ENCODE measurements around the gene RPL13. TPM values are rescaled to one million over a fixed set of nuclear protein-coding genes. Genes with fewer than 3 reads are reported as not detected.

RPL13 gene
- total and polyA plus RNA-seq, 10 of the 15 experiments (the other 5 are each of a cell fraction or from before 2014, with no cell fraction given) = 386 to 9,428 (median 2,486) TPM

DNA sequence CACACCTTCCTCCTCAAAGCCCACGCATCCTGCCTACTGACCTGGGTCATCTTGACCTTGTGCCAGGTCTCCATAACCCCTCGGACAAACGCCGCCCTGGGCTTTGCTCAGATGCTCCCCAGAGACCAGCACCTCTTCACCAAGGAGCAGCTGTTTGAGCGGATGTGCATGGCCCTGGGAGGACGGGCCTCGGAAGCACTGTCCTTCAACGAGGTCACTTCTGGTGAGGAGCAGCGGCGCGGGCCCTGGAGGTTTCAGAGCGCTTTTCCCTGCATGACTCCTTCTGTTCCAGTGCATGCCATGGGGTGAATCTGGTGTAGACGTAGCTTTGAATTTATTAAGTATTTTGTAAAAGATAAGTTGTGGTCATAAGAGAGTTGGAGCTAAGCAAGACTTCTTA is 7.6 kb upstream of the RPL13 start:
- intact Hi-C loops (cut with micrococcal nuclease; ENCODE audit: unreplicated experiment) (no loop called here), in situ Hi-C loops (cut with MboI) (no loop called here)
- DNase-seq (ENCODE audit: low read depth, low spot score) = no peak
- ChIA-PET SMC1A (ENCODE audit: uncharacterized antibody, unreplicated experiment) (no interaction called here), RAD21 (ENCODE audit: unreplicated experiment) (no interaction called here), CTCF (no interaction called here), POLR2A (no interaction called here)
- H3K4me1 ChIP-seq (ENCODE audit: control insufficient read depth, insufficient read depth, low read length) = no peaks in the 10 kb centered on the region
- H2AFZ ChIP-seq (ENCODE audit: control insufficient read depth, low read depth, low read length) = no peak overlapping the region
- H3K4me2 ChIP-seq (ENCODE audit: control insufficient read depth, insufficient read depth) = no peak overlapping the region
- H3K9me3 ChIP-seq (replicated peaks; ENCODE audit: control insufficient read depth, insufficient read depth, low read length) = no peaks in the 10 kb centered on the region
- no peak for ATAC-seq
- H4K20me1 ChIP-seq (ENCODE audit: control insufficient read depth, insufficient read depth) = no peaks in the 10 kb centered on the region
- no peak overlapping the region for H3K9ac ChIP-seq (ENCODE audit: control insufficient read depth, insufficient read depth, low read length)
- TF ChIP-seq, protein P1, sequence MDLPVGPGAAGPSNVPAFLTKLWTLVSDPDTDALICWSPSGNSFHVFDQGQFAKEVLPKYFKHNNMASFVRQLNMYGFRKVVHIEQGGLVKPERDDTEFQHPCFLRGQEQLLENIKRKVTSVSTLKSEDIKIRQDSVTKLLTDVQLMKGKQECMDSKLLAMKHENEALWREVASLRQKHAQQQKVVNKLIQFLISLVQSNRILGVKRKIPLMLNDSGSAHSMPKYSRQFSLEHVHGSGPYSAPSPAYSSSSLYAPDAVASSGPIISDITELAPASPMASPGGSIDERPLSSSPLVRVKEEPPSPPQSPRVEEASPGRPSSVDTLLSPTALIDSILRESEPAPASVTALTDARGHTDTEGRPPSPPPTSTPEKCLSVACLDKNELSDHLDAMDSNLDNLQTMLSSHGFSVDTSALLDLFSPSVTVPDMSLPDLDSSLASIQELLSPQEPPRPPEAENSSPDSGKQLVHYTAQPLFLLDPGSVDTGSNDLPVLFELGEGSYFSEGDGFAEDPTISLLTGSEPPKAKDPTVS (IDR thresholded peaks at IDR 0.05; ENCODE audit: low read depth, low read length) = no peak
- TF ChIP-seq IKZF1 (conservative IDR thresholded peaks at IDR 0.05) = no peak
- TF ChIP-seq, protein P2, sequence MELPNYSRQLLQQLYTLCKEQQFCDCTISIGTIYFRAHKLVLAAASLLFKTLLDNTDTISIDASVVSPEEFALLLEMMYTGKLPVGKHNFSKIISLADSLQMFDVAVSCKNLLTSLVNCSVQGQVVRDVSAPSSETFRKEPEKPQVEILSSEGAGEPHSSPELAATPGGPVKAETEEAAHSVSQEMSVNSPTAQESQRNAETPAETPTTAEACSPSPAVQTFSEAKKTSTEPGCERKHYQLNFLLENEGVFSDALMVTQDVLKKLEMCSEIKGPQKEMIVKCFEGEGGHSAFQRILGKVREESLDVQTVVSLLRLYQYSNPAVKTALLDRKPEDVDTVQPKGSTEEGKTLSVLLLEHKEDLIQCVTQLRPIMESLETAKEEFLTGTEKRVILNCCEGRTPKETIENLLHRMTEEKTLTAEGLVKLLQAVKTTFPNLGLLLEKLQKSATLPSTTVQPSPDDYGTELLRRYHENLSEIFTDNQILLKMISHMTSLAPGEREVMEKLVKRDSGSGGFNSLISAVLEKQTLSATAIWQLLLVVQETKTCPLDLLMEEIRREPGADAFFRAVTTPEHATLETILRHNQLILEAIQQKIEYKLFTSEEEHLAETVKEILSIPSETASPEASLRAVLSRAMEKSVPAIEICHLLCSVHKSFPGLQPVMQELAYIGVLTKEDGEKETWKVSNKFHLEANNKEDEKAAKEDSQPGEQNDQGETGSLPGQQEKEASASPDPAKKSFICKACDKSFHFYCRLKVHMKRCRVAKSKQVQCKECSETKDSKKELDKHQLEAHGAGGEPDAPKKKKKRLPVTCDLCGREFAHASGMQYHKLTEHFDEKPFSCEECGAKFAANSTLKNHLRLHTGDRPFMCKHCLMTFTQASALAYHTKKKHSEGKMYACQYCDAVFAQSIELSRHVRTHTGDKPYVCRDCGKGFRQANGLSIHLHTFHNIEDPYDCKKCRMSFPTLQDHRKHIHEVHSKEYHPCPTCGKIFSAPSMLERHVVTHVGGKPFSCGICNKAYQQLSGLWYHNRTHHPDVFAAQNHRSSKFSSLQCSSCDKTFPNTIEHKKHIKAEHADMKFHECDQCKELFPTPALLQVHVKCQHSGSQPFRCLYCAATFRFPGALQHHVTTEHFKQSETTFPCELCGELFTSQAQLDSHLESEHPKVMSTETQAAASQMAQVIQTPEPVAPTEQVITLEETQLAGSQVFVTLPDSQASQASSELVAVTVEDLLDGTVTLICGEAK (IDR thresholded peaks at IDR 0.05; ENCODE audit: borderline replicate concordance) = no peak
- TF ChIP-seq ATF7 (IDR thresholded peaks at IDR 0.05; ENCODE audit: low read depth) = no peak
- TF ChIP-seq RUNX3 (IDR thresholded peaks at IDR 0.05; ENCODE audit: low read length) = no peak
- TF ChIP-seq YY1 (IDR thresholded peaks at IDR 0.05; ENCODE audit: low read depth, low read length) = no peak
- no peak for TF ChIP-seq CREB1 (IDR thresholded peaks at IDR 0.05; ENCODE audit: low read depth)
- TF ChIP-seq BACH1 (IDR thresholded peaks at IDR 0.05; ENCODE audit: borderline replicate concordance) = no peak
- TF ChIP-seq TBL1XR1 (IDR thresholded peaks at IDR 0.05; ENCODE audit: low read depth, low read length) = no peak
- TF ChIP-seq CBX3 (IDR thresholded peaks at IDR 0.05; ENCODE audit: borderline replicate concordance, low read depth) = no peak
- TF ChIP-seq SIX5 (IDR thresholded peaks at IDR 0.05; ENCODE audit: low read depth, low read length, severe bottlenecking) = no peak
- no peak for TF ChIP-seq CBX5 (IDR thresholded peaks at IDR 0.05; ENCODE audit: low read depth)
- no peak for TF ChIP-seq TAF1 (IDR thresholded peaks at IDR 0.05; ENCODE audit: borderline replicate concordance, low read depth, low read length)
- no peak for TF ChIP-seq RB1 (IDR thresholded peaks at IDR 0.05; ENCODE audit: borderline replicate concordance)
- TF ChIP-seq POLR2AphosphoS2 (IDR thresholded peaks at IDR 0.05; ENCODE audit: low read depth, low read length) = no peak
- no peak for TF ChIP-seq RCOR1 (conservative IDR thresholded peaks at IDR 0.05; ENCODE audit: low read depth, low read length)
- peaks cover 0 to 5% of the 10 kb centered on the region in 2 experiments; a peak in 3 of 4 replicates for H3K36me3 ChIP-seq (ENCODE audit: control insufficient read depth in 2 of 2, insufficient read depth in 2 of 2, low read length in 1 of 2)
- H3K4me3 ChIP-seq = no peak overlapping the region
- no peaks in the 10 kb centered on the region for H3K27me3 ChIP-seq (replicated peaks in 1 of 2; ENCODE audit: control insufficient read depth in 2 of 2, insufficient read depth in 2 of 2, low read length in 1 of 2)
- no peak overlapping the region for H3K27ac ChIP-seq (ENCODE audit: control insufficient read depth, insufficient read depth)
- WGBS (ENCODE audit: insufficient coverage, insufficient replicate concordance, low lambda C conversion rate, missing lambda C conversion rate) = 97% methylated on average over 13 of the region's 13 CpGs
- BruUV-seq (replicated peaks) = no TSS peak
- FAIRE-seq = no peak
- H3K79me2 ChIP-seq (ENCODE audit: control insufficient read depth, insufficient read depth, low read length) = no peaks in the 10 kb centered on the region
